H1 (cell line): Measurements from ENCODE around the gene C9orf43. TPM values are rescaled to one million over a fixed set of nuclear protein-coding genes. Genes with fewer than 3 reads are reported as not detected.

ENCODE experiments used
- BCL11A ChIP-seq, 2 experiments: IDR thresholded peaks; one replicate each; pipeline ENCODE4 v1.6.1; 2011; ENCODE audit warnings: low read depth in 2 of 2, low read length in 2 of 2, mild to moderate bottlenecking in 2 of 2
- CHD2 ChIP-seq: IDR thresholded peaks from 2 replicates; pipeline ENCODE4 v1.6.1; 2012; ENCODE audit warnings: low read length, improper control_type of control experiment
- CHD7 ChIP-seq: fragments of 300-600 bp; sonication (generic); IDR thresholded peaks from 2 replicates; pipeline ENCODE4 v1.7.1; 2012; ENCODE audit warnings: low read length, moderate library complexity, mild to moderate bottlenecking, inconsistent platforms; ENCODE audit not compliant: insufficient replicate concordance
- GTF2F1 ChIP-seq: IDR thresholded peaks from 2 replicates; pipeline ENCODE4 v1.6.1; 2012; ENCODE audit warnings: low read depth, low read length, improper control_type of control experiment, borderline replicate concordance
- HDAC6 ChIP-seq: IDR thresholded peaks from one replicate; pipeline ENCODE4 v1.7.1; 2012; ENCODE audit warnings: low read depth, mild to moderate bottlenecking, inconsistent platforms, low read length, moderate library complexity
- MAFK ChIP-seq: IDR thresholded peaks from 2 replicates; pipeline ENCODE4 v1.6.1; 2012; ENCODE audit warnings: low read depth, mild to moderate bottlenecking, improper control_type of control experiment, low read length
- MAX ChIP-seq: IDR thresholded peaks from 2 replicates; pipeline ENCODE4 v1.6.1; 2012; ENCODE audit warnings: inconsistent platforms
- SAP30 ChIP-seq: fragments of 300-600 bp; sonication (generic); IDR thresholded peaks from 2 replicates; pipeline ENCODE4 v1.7.1; 2012; ENCODE audit warnings: low read length, moderate library complexity, mild to moderate bottlenecking, inconsistent platforms; ENCODE audit not compliant: insufficient read depth, insufficient replicate concordance
- SP4 ChIP-seq: IDR thresholded peaks from 2 replicates; pipeline ENCODE4 v1.6.1; 2012; ENCODE audit warnings: low read length, inconsistent platforms
- SRF ChIP-seq: IDR thresholded peaks from 2 replicates; pipeline ENCODE4 v1.6.1; 2011; ENCODE audit warnings: mild to moderate bottlenecking, low read depth, low read length, moderate library complexity
- SUZ12 ChIP-seq: fragments of 200-600 bp; sonication (generic); IDR thresholded peaks from 2 replicates; pipeline ENCODE4 v1.6.1; 2012; ENCODE audit warnings: mild to moderate bottlenecking, inconsistent platforms, low read length, moderate library complexity, mixed read lengths
- polyA plus RNA-seq, 7 experiments: library from polyadenylated mRNA; depleted of rRNA in 3 of 7; stranded (reverse) in 5 of 7; unstranded in 2 of 7; fragments of >200 nt in 5 of 7; fragments of 200-250 nt in 2 of 7; gene quantifications; 1 replicate in 5 of 7; 2 replicates in 1 of 7; 4 replicates in 1 of 7; pipeline versions ENCODE4 v1.2.1 to v1.2.3, GENCODE V29; 2011 to 2013; ENCODE audit warnings: missing spikeins in 2 of 7, mixed read lengths in 2 of 7
- total RNA-seq: library from RNA; stranded (reverse); fragmentation: NEBNext Ultra II Directional; extraction: Animal tissue kit (Norgen Biotek cat#: 25700); gene quantifications from 2 replicates; pipeline ENCODE4 v1.2.1, GENCODE V29; 2021

Gene C9orf43
- total and polyA plus RNA-seq, 2 of the 8 experiments (the other 6 are each of a cell fraction or from before 2014, with no cell fraction given): 0.35 to 0.52 TPM

GRCh38 chr9:113368348-113368981 is 42.1 kb upstream of the C9orf43 start (continued):
- no peak for TF ChIP-seq CHD7
- no peak for TF ChIP-seq CHD2
- no peak for TF ChIP-seq SP4
- no peak for TF ChIP-seq SAP30
- no peak for TF ChIP-seq MAX
- TF ChIP-seq SRF: no peak
- no peak for TF ChIP-seq SUZ12
- no peak for TF ChIP-seq GTF2F1
- no peak for TF ChIP-seq MAFK
- no peak for TF ChIP-seq HDAC6
- no peak for TF ChIP-seq BCL11A (IDR thresholded peaks at IDR 0.05; ENCODE audit: low read depth in 2 of 2, low read length in 2 of 2)
